ENCODE measurements around the gene MRNIP. TPM values are rescaled to one million over a fixed set of nuclear protein-coding genes. Genes with fewer than 3 reads are reported as not detected.

The MRNIP gene
- total and polyA plus RNA-seq, 2 of the 8 experiments (the other 6 are each of a cell fraction or from before 2014, with no cell fraction given), result 29.6 TPM

DNA sequence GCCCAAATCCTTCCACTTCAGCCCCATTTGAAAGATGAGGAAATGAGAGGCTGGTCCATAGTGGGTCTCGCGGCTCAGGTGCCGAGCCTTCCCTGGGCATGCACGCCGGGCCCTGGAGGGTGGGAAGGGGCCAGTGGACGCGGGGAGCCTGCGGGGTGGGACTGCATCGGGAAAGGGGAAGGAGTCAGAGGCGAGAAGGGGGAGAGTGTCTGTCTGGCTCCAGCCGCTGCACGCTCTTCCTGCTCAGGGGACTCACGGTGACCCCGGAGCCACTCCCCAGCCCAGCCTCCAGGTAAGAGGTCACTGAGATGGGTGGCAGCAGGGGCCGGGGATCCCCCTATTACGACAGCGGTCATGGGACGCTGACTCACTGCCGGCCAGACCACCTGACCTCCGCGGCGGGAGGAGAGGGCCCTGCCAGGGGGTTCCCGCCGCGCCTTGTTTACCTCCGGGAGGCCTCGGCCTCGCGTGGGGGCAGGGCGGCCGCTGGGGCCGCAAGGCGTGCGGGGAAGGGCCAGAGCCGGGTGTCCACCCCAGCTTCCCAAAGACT lies 39.8 kb downstream of the MRNIP start (continued):
- TF ChIP-seq CHD7 (IDR thresholded peaks at IDR 0.05; ENCODE audit: insufficient replicate concordance, low read length), result no peak
- TF ChIP-seq JUND (IDR thresholded peaks at IDR 0.05; ENCODE audit: low read length), result peak; percentile 91
- TF ChIP-seq SRF (IDR thresholded peaks at IDR 0.05; ENCODE audit: low read depth, low read length), result no peak
- no peak for TF ChIP-seq RFX5 (IDR thresholded peaks at IDR 0.05; ENCODE audit: borderline replicate concordance, low read depth, low read length)
- no peak; a peak in 1 of 4 replicates for TF ChIP-seq RAD21 (IDR thresholded peaks at IDR 0.05 in 1 of 2, conservative IDR thresholded peaks at IDR 0.05 in 1 of 2; ENCODE audit: low read depth in 2 of 2, low read length in 2 of 2)
- peak; percentile 63 for TF ChIP-seq CTBP2 (IDR thresholded peaks at IDR 0.05; ENCODE audit: borderline replicate concordance, insufficient read depth, insufficient read length, low read length)
- peak; percentile 18 for TF ChIP-seq RNF2 (IDR thresholded peaks at IDR 0.05; ENCODE audit: borderline replicate concordance, low read depth, low read length, missing control alignments, poor library complexity, severe bottlenecking)
- TF ChIP-seq NRF1 (IDR thresholded peaks at IDR 0.05; ENCODE audit: low read depth, low read length), result no peak
- peak in 1 of 2 experiments; percentile 68; a peak in 1 of 3 replicates for TF ChIP-seq EP300 (IDR thresholded peaks at IDR 0.05; ENCODE audit: borderline replicate concordance in 1 of 2, low read depth in 2 of 2, low read length in 2 of 2)
- peak; percentile 79 for TF ChIP-seq CREB1 (IDR thresholded peaks at IDR 0.05)

Data from H1 (cell line).